GM21825 (cell line): ENCODE measurements around the gene ATRNL1.

Experiments used
- ATAC-seq: cut with Tn5 transposase; IDR thresholded peaks from one replicate; pipeline ENCODE4 v1.9.1; 2021; ENCODE audit warnings: mild to moderate bottlenecking, moderate library complexity; ENCODE audit not compliant: unreplicated experiment

ATRNL1 gene

GRCh38 chr10:115972426-115972825, 879.3 kb downstream of the ATRNL1 start:
- no peak for ATAC-seq

GRCh38 chr10:115974351-115974750, 881.2 kb downstream of the ATRNL1 start:
- ATAC-seq: no peak

- no peak for ATAC-seq
Observed at GRCh38 chr10:115974816-115975430, 881.8 kb downstream of the ATRNL1 start.

GRCh38 chr10:115975506-115975905, 882.3 kb downstream of the ATRNL1 start:
- no peak for ATAC-seq

GRCh38 chr10:115976342-115976741, 883.2 kb downstream of the ATRNL1 start:
- no peak for ATAC-seq

GRCh38 chr10:115977855-115978254, 884.7 kb downstream of the ATRNL1 start:
- no peak for ATAC-seq

GRCh38 chr10:115979576-115979975, 886.4 kb downstream of the ATRNL1 start:
- ATAC-seq: no peak

- no peak for ATAC-seq
Observed at GRCh38 chr10:115980470-115980869, 887.3 kb downstream of the ATRNL1 start.

- no peak for ATAC-seq
Observed at GRCh38 chr10:115981081-115981480, 887.9 kb downstream of the ATRNL1 start.

GRCh38 chr10:115982076-115982475, 888.9 kb downstream of the ATRNL1 start:
- no peak for ATAC-seq

GRCh38 chr10:115982526-115982925, 889.4 kb downstream of the ATRNL1 start:
- ATAC-seq: no peak

- ATAC-seq: no peak
Observed at GRCh38 chr10:115985786-115986185, 892.6 kb downstream of the ATRNL1 start.

GRCh38 chr10:115988380-115988779, 895.2 kb downstream of the ATRNL1 start:
- no peak for ATAC-seq

GRCh38 chr10:115989621-115990020, 896.5 kb downstream of the ATRNL1 start:
- no peak for ATAC-seq

- no peak for ATAC-seq
Observed at GRCh38 chr10:115992236-115992986, 899.2 kb downstream of the ATRNL1 start.

- ATAC-seq: no peak
Observed at GRCh38 chr10:115996031-115996430, 902.9 kb downstream of the ATRNL1 start.

- no peak for ATAC-seq
Observed at GRCh38 chr10:115998301-115998700, 905.1 kb downstream of the ATRNL1 start.
